Measurements from ENCODE around the gene RAB11FIP5. TPM values are rescaled to one million over a fixed set of nuclear protein-coding genes. Genes with fewer than 3 reads are reported as not detected.

RAB11FIP5 gene
- total RNA-seq, 1 donor from 2014 or later: 12.0 TPM

- H3K9ac ChIP-seq (ENCODE audit: low read depth in 1 of 3, low read length in 3 of 3): no peak overlapping the region
- H3K4me3 ChIP-seq (ENCODE audit: low read length in 3 of 3): no peak overlapping the region
- peaks cover 8 to 11% (median 8%) of the 10 kb centered on the region in 3 donors for H3K36me3 ChIP-seq (ENCODE audit: control insufficient read depth in 3 of 3, insufficient read depth in 3 of 3, low read length in 3 of 3)
- no peak overlapping the region for H3K27ac ChIP-seq (ENCODE audit: low read depth, low read length)
- H3K4me1 ChIP-seq (ENCODE audit: control insufficient read depth in 3 of 3, insufficient read depth in 3 of 3, low read length in 3 of 3): peaks cover 15 to 18% (median 16%) of the 10 kb centered on the region in 3 donors
- H3K9me3 ChIP-seq (ENCODE audit: control insufficient read depth in 3 of 3, low read length in 3 of 3): no peaks in the 10 kb centered on the region
- H3K27me3 ChIP-seq (ENCODE audit: control insufficient read depth in 3 of 3, insufficient read depth in 3 of 3, low read length in 3 of 3): no peaks in the 10 kb centered on the region
These were observed 33.1 kb downstream of the RAB11FIP5 start for GRCh38 chr2:73079636-73080035.

DNA sequence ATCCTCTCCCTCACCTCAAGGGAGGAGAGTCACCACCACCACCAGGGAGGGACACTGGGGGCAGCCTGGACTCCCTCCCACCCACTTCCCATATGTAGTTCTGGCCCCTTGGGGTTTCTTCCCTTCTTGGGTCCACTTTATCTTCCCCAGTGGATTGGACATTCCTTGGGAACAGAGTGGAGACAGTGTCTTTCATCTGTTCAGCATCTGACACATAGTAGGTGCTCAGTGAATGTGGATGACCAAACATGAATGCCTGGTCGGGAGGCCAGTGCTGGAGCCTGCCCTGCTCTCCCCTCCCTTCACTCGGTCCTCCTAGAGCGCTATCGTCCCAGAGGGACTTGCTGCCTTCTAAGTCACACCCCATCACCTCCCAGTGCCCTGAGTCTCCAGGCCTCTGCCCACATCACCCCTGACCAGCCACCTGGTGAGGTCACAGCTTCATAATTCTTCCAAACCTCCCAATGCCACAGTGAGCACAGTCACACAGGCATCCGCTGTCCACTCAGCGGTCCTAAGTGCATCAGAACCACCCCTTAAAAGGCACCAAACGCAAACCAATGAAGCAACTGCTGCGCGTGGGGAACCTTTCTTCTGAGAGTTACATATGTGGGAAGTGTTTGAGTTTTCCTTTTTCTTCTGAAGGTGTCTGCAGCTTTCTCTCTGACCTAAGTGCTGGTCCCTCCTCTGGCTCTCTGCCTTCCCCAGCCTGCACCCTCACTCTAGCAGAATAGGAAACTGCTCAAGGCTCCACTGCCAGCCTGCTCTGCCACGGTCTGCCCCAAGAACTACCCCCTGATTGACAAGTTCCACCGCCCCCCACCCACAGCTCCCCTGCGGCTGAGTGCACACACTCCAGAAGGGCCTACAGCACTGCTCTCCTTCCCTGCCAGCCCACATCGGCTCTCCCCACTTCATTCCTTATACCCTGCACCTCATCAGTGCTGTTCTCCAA lies 34.0 kb downstream of the RAB11FIP5 start:
- H3K9me3 ChIP-seq (ENCODE audit: control insufficient read depth in 3 of 3, low read length in 3 of 3): no peaks in the 10 kb centered on the region
- H3K27ac ChIP-seq (ENCODE audit: low read depth, low read length): no peak overlapping the region
- no peak overlapping the region for H3K4me3 ChIP-seq (ENCODE audit: low read length in 3 of 3)
- H3K4me1 ChIP-seq (ENCODE audit: control insufficient read depth in 3 of 3, insufficient read depth in 3 of 3, low read length in 3 of 3): peaks cover 13 to 16% (median 15%) of the 10 kb centered on the region in 3 donors
- H3K27me3 ChIP-seq (ENCODE audit: control insufficient read depth in 3 of 3, insufficient read depth in 3 of 3, low read length in 3 of 3): no peaks in the 10 kb centered on the region
- peaks cover 4 to 11% (median 6%) of the 10 kb centered on the region in 3 donors for H3K36me3 ChIP-seq (ENCODE audit: control insufficient read depth in 3 of 3, insufficient read depth in 3 of 3, low read length in 3 of 3)
- no peak overlapping the region for H3K9ac ChIP-seq (ENCODE audit: low read depth in 1 of 3, low read length in 3 of 3)

GRCh38 chr2:73077424-73077795 lies 35.3 kb downstream of the RAB11FIP5 start:
- Histone ChIP-seq H3K27ac (ENCODE audit: low read depth, low read length) (no peak overlapping the region), H3K4me3 (ENCODE audit: low read length in 3 of 3) (no peak overlapping the region), H3K4me1 (ENCODE audit: control insufficient read depth in 3 of 3, insufficient read depth in 3 of 3, low read length in 3 of 3) (peaks cover 13 to 19% (median 18%) of the 10 kb centered on the region in 3 donors), H3K36me3 (ENCODE audit: control insufficient read depth in 3 of 3, insufficient read depth in 3 of 3, low read length in 3 of 3) (peaks cover 4 to 11% (median 6%) of the 10 kb centered on the region in 3 donors), H3K9ac (ENCODE audit: low read depth in 1 of 3, low read length in 3 of 3) (no peak overlapping the region), H3K9me3 (ENCODE audit: control insufficient read depth in 3 of 3, low read length in 3 of 3) (no peaks in the 10 kb centered on the region), H3K27me3 (ENCODE audit: control insufficient read depth in 3 of 3, insufficient read depth in 3 of 3, low read length in 3 of 3) (no peaks in the 10 kb centered on the region)

DNA sequence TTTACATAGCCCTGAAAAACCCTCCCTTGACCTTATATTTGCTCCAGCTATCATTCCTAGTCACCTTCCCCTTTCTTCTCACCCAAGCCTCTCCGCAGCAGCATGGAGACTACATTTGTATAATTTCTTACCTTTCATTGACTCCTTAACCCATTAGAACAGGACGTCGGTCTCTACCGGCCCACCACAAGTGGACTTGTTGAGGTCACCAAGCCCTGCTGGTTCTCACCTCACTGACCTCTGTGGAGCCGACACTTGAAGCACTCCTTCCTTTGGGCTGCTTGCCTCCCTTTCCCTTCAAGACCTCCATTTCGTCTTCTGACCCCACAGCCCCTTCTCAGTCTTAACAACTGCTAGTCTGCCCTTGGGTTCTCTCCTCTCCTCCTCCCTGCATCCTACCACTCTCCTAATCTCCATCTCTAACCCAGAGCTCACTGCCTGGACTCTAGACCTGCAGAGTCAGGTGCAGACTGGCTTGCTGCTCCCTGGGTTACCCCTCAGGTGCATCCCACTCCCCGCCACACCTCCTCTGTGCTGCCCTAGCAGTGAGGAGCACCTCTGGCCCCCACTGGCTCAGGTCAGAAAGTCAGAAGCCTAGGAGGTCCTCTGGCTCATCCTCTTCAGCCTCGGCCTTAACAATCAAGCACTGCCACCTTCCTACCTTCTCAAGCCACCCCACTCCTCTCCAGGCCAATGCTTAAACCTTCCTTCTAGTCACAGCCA lies 35.9 kb downstream of the RAB11FIP5 start:
- Histone ChIP-seq H3K27me3 (ENCODE audit: control insufficient read depth in 3 of 3, insufficient read depth in 3 of 3, low read length in 3 of 3) (no peaks in the 10 kb centered on the region), H3K9me3 (ENCODE audit: control insufficient read depth in 3 of 3, low read length in 3 of 3) (no peaks in the 10 kb centered on the region), H3K36me3 (ENCODE audit: control insufficient read depth in 3 of 3, insufficient read depth in 3 of 3, low read length in 3 of 3) (peaks cover 4 to 11% (median 6%) of the 10 kb centered on the region in 3 donors), H3K4me1 (ENCODE audit: control insufficient read depth in 3 of 3, insufficient read depth in 3 of 3, low read length in 3 of 3) (peaks cover 16 to 24% (median 23%) of the 10 kb centered on the region in 3 donors), H3K4me3 (ENCODE audit: low read length in 3 of 3) (no peak overlapping the region), H3K9ac (ENCODE audit: low read depth in 1 of 3, low read length in 3 of 3) (no peak overlapping the region), H3K27ac (ENCODE audit: low read depth, low read length) (no peak overlapping the region)

GRCh38 chr2:73075477-73076373 lies 37.0 kb downstream of the RAB11FIP5 start:
- Histone ChIP-seq H3K36me3 (ENCODE audit: control insufficient read depth in 3 of 3, insufficient read depth in 3 of 3, low read length in 3 of 3) (peaks cover 4 to 11% (median 6%) of the 10 kb centered on the region in 3 donors), H3K4me1 (ENCODE audit: control insufficient read depth in 3 of 3, insufficient read depth in 3 of 3, low read length in 3 of 3) (peaks cover 17 to 27% (median 24%) of the 10 kb centered on the region in 3 donors), H3K27ac (ENCODE audit: low read depth, low read length) (peak overlapping the region; percentile 92), H3K9ac (ENCODE audit: low read depth in 1 of 3, low read length in 3 of 3) (peak overlapping the region; percentile 68 to 86 (median 85)), H3K27me3 (ENCODE audit: control insufficient read depth in 3 of 3, insufficient read depth in 3 of 3, low read length in 3 of 3) (no peaks in the 10 kb centered on the region), H3K4me3 (ENCODE audit: low read length in 3 of 3) (peak overlapping the region in 1 of 3 donors; percentile 49), H3K9me3 (ENCODE audit: control insufficient read depth in 3 of 3, low read length in 3 of 3) (no peaks in the 10 kb centered on the region)

DNA sequence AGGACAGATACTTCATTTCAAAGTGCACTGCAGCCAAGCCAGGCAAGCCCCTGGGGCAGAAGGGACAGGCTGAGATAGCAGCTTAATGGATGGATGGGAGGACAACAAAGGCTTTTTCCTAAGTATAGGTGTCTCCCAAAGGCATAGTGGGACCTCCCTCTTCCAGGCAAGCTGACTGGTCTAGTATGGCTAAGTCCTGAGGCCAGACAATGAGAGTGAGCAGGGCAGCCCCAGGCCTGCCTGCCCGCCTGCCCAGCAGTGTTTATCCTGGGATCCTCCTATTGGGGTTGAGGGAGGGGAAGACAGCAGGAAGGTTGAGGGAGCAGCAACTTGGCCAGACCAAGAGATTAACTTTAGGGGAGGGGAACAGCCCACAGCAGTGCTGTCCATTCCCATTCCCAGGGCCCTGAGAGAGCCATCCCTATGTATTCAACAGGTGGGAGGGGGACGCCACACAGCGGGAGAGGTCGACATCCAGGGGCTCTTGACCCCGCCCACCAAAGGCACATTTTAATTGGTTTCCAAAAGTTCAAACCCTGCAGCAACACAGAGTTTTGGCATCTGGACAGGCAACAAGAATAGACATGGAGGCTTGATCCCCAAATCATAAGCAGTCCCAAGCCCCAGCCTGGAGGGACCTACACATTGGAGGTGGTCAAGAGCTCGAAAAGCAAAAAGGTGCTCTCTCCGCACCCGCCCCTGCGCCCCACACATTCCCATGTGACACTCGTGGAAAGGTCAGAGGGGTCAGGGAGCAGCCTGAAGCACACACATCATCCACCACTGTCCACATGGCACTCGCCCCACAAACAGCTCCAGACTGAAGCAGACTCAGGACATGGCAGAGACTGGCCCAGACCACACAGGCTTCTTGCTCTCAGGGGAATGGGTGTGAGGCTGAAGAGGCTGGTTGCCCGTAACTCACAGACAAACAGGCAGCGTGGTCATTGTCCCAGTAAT lies 38.4 kb downstream of the RAB11FIP5 start:
- Histone ChIP-seq H3K27me3 (ENCODE audit: control insufficient read depth in 3 of 3, insufficient read depth in 3 of 3, low read length in 3 of 3) (no peaks in the 10 kb centered on the region), H3K9ac (ENCODE audit: low read depth in 1 of 3, low read length in 3 of 3) (peak overlapping the region in 1 of 3 donors; percentile 60), H3K27ac (ENCODE audit: low read depth, low read length) (peak overlapping the region; percentile 92), H3K4me3 (ENCODE audit: low read length in 3 of 3) (no peak overlapping the region), H3K36me3 (ENCODE audit: control insufficient read depth in 3 of 3, insufficient read depth in 3 of 3, low read length in 3 of 3) (peaks cover 2 to 5% (median 2%) of the 10 kb centered on the region in 3 donors), H3K4me1 (ENCODE audit: control insufficient read depth in 3 of 3, insufficient read depth in 3 of 3, low read length in 3 of 3) (peaks cover 23 to 33% (median 31%) of the 10 kb centered on the region in 3 donors), H3K9me3 (ENCODE audit: control insufficient read depth in 3 of 3, low read length in 3 of 3) (no peaks in the 10 kb centered on the region)

DNA sequence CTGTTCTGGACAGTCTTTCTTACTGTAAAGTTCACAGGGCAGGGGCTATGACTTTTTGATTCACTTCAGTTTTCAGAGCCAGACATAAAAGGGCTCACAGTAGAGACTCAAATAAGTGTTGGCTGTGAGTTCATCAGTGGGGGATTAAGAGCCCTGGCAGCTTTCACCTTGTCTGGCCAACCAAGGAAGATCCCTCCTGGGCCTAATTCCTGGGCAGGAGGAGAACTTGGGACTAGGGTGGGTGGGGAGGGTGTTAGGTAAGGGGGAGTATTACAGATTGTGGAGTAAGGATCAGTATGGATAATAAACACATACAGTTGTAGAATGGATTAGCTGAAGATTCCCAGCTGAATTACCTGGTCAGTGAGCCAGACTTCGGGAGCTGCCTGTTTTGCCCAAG lies 40.3 kb downstream of the RAB11FIP5 start:
- Histone ChIP-seq H3K27me3 (ENCODE audit: control insufficient read depth in 3 of 3, insufficient read depth in 3 of 3, low read length in 3 of 3) (no peaks in the 10 kb centered on the region), H3K4me1 (ENCODE audit: control insufficient read depth in 3 of 3, insufficient read depth in 3 of 3, low read length in 3 of 3) (peaks cover 35 to 50% (median 47%) of the 10 kb centered on the region in 3 donors), H3K27ac (ENCODE audit: low read depth, low read length) (peak overlapping the region; percentile 96), H3K9ac (ENCODE audit: low read depth in 1 of 3, low read length in 3 of 3) (peak overlapping the region; percentile 91 to 98 (median 94)), H3K36me3 (ENCODE audit: control insufficient read depth in 3 of 3, insufficient read depth in 3 of 3, low read length in 3 of 3) (peaks cover 0 to 2% (median 0%) of the 10 kb centered on the region in 3 donors), H3K4me3 (ENCODE audit: low read length in 3 of 3) (peak overlapping the region; percentile 88 to 97 (median 94)), H3K9me3 (ENCODE audit: control insufficient read depth in 3 of 3, low read length in 3 of 3) (no peaks in the 10 kb centered on the region)

GRCh38 chr2:73072129-73072395 lies 40.7 kb downstream of the RAB11FIP5 start:
- peak overlapping the region; percentile 91 to 98 (median 94) for H3K9ac ChIP-seq (ENCODE audit: low read depth in 1 of 3, low read length in 3 of 3)

More at GRCh38 chr2:73072129-73072395, 40.7 kb downstream of the RAB11FIP5 start:
- Histone ChIP-seq H3K27ac (ENCODE audit: low read depth, low read length) (peak overlapping the region; percentile 96), H3K9me3 (ENCODE audit: control insufficient read depth in 3 of 3, low read length in 3 of 3) (no peaks in the 10 kb centered on the region), H3K4me3 (ENCODE audit: low read length in 3 of 3) (peak overlapping the region; percentile 88 to 97 (median 94)), H3K36me3 (ENCODE audit: control insufficient read depth in 3 of 3, insufficient read depth in 3 of 3, low read length in 3 of 3) (peaks cover 0 to 2% (median 0%) of the 10 kb centered on the region in 3 donors), H3K27me3 (ENCODE audit: control insufficient read depth in 3 of 3, insufficient read depth in 3 of 3, low read length in 3 of 3) (no peaks in the 10 kb centered on the region), H3K4me1 (ENCODE audit: control insufficient read depth in 3 of 3, insufficient read depth in 3 of 3, low read length in 3 of 3) (peaks cover 35 to 50% (median 47%) of the 10 kb centered on the region in 3 donors)
